GM12892 (cell line): ENCODE measurements around the gene LY6G6C.

ENCODE experiments used
- DNase-seq: peaks from one replicate; pipeline ENCODE4 v3.0.0; 2011; ENCODE audit not compliant: insufficient read length
- FAIRE-seq: peaks from 2 replicates; lab custom pipeline; 2011; peaks lifted over from hg19 to GRCh38; lab: Jason Lieb, UNC
- POLR2A ChIP-seq: IDR thresholded peaks from 2 replicates; pipeline ENCODE4 v1.6.1; 2011; ENCODE audit warnings: low read depth, low read length, control low read depth
- POLR2AphosphoS5 ChIP-seq: IDR thresholded peaks from 2 replicates; pipeline ENCODE4 v1.6.1; 2011; ENCODE audit warnings: low read depth, low read length, control low read depth
- TAF1 ChIP-seq: IDR thresholded peaks from 2 replicates; pipeline ENCODE4 v1.6.1; 2011; ENCODE audit warnings: low read depth, mild to moderate bottlenecking, control low read depth, low read length, borderline replicate concordance

Gene LY6G6C

GRCh38 chr6:31693535-31693934 is 28.0 kb downstream of the LY6G6C start:
- DNase-seq, result no peak
- no peak for FAIRE-seq
- TF ChIP-seq POLR2A, result no peak
- no peak for TF ChIP-seq TAF1
- no peak for TF ChIP-seq POLR2AphosphoS5

- FAIRE-seq (no peak), DNase-seq (no peak)
- TF ChIP-seq POLR2A (no peak), POLR2AphosphoS5 (no peak), TAF1 (no peak)
Observed at GRCh38 chr6:31692886-31693285, 28.7 kb downstream of the LY6G6C start.

- no peak for DNase-seq
- TF ChIP-seq TAF1 (no peak), POLR2A (no peak), POLR2AphosphoS5 (no peak)
- no peak for FAIRE-seq
Observed at GRCh38 chr6:31692353-31692752, 29.2 kb downstream of the LY6G6C start.

- FAIRE-seq (no peak), DNase-seq (no peak)
- TF ChIP-seq TAF1 (no peak), POLR2AphosphoS5 (no peak), POLR2A (no peak)
Observed at GRCh38 chr6:31691564-31692108, 29.9 kb downstream of the LY6G6C start.

- TF ChIP-seq TAF1 (no peak), POLR2A (no peak), POLR2AphosphoS5 (no peak)
- FAIRE-seq (no peak), DNase-seq (no peak)
Observed at GRCh38 chr6:31691078-31691463, 30.5 kb downstream of the LY6G6C start.

DNA sequence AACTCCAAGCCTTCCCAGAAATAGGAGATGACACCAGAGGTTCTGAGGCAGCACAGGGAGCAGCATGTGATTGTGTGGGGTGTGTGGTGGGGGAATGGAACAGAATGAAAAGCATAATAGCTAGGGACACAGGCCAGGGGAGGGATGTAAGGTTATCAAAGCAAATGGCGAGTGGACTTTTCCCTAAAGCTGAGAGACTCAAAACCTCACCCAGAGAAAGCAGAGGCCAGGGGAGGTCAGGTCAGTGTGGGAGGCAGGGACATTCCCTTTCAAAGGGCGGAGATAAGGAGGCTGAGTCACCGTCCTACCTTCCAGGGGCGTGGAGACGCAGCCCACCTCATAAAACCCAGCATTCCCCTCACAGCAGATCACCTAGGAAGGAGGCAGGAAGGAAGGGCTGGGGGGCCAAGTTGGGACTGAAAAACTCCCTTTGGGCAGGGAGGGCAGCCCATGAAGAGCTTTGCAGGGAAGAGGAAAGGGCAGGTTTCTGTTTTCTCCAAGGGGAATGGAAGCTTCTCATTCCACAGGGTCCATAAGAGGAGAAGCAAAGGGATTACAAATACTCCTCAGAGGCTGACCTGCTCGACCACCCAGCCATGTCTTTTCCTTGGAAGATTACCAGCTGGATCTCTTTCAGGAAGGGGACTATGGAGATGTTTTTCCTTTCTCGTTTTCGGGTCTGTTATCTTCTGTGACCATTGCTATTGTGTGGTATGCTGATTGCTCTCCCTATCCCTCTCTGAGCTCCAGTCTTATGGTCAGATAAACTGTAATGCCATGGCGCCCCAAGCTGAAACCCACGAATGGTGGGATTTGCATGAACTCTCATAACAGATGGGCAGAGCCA is 31.1 kb downstream of the LY6G6C start:
- no peak for FAIRE-seq
- TF ChIP-seq POLR2AphosphoS5 (no peak), POLR2A (no peak), TAF1 (no peak)
- DNase-seq, result no peak

GRCh38 chr6:31689249-31690110 is 32.1 kb downstream of the LY6G6C start:
- TF ChIP-seq POLR2A, result no peak
- no peak for TF ChIP-seq POLR2AphosphoS5
- no peak for TF ChIP-seq TAF1
- FAIRE-seq (no peak), DNase-seq (no peak)

DNA sequence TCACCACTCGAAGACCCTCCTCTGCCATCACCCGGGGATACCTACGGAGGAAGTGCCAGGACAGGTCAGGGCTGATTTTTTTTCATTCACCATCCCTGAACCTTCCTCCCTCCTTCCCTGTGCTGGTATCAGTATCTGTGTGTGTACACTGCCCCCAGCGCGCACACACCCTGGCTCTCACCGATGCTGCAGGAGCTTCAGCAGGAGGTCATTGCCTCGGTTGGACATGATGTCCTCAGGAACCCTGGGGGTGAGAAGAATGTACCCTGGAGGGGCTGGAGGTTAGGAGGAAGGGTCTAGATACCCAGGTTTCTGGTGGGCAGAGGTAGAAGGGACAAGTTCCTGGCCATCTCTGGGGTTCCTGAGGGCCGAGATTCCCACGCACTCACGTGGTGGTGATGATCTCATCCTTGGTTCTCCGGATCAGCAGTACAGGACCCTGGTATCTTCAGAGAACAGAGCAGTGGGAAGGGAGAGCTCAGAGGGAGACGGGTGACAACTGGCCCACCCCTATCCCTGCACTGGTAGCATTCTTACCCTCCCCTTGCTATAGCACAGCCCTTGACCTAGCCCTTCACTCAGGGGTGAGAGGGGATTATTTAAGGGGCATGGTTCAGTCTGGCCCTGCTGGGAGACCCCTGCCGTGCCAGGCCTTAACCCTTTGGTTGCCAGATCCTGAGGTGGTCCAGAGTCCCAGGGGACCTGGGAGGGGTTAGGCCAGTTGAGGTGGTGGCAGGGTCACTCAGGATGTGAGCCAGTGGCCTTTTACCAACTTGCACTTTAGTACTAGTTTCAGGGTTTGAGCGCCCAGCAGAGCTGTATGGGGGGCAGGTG is 33.5 kb downstream of the LY6G6C start:
- TF ChIP-seq POLR2A (no peak), POLR2AphosphoS5 (no peak), TAF1 (no peak)
- FAIRE-seq (no peak), DNase-seq (no peak)

- FAIRE-seq, result no peak
- DNase-seq, result no peak
- TF ChIP-seq POLR2A (no peak), TAF1 (no peak), POLR2AphosphoS5 (no peak)
Observed at GRCh38 chr6:31687321-31687720, 34.2 kb downstream of the LY6G6C start.

DNA sequence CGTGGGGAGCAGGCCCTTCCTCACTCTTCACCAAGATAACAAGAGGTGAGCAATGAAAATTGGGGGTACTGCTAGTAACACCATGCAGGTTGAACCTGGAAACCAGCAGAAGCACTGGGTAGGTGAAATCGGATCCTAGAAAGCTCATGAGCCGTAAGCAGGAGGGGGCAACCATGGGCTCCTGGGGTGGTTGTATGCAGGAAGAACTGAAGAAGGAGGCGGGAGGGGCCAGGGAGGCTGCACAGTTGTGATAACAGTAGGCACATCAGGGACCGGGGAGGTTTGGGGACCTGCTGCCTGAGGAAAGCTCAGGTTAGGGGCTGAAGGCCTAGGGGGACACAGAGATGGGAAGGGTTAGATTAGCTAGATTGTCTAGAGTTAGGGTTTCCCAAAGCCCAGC is 35.1 kb downstream of the LY6G6C start:
- FAIRE-seq (no peak), DNase-seq (no peak)
- TF ChIP-seq POLR2A (no peak), TAF1 (no peak), POLR2AphosphoS5 (no peak)
